ENCODE results near the gene GFY.

Gene GFY

GRCh38 chr19:49453757-49454240 is 28.6 kb downstream of the GFY start:
- TF ChIP-seq CTCF (IDR thresholded peaks at IDR 0.05): no peak

- TF ChIP-seq CTCF (IDR thresholded peaks at IDR 0.05): no peak
Measured at GRCh38 chr19:49455773-49456172, 30.6 kb downstream of the GFY start.

GRCh38 chr19:49456326-49456725 is 31.1 kb downstream of the GFY start:
- no peak for TF ChIP-seq CTCF (IDR thresholded peaks at IDR 0.05)

GRCh38 chr19:49458567-49458903 is 33.3 kb downstream of the GFY start:
- TF ChIP-seq CTCF (IDR thresholded peaks at IDR 0.05): no peak

- no peak for TF ChIP-seq CTCF (IDR thresholded peaks at IDR 0.05)
Measured at GRCh38 chr19:49459388-49459787, 34.2 kb downstream of the GFY start.

GRCh38 chr19:49461656-49462055 is 36.5 kb downstream of the GFY start:
- no peak for TF ChIP-seq CTCF (IDR thresholded peaks at IDR 0.05)

GRCh38 chr19:49462492-49462891 is 37.3 kb downstream of the GFY start:
- no peak for TF ChIP-seq CTCF (IDR thresholded peaks at IDR 0.05)

- no peak for TF ChIP-seq CTCF (IDR thresholded peaks at IDR 0.05)
Measured at GRCh38 chr19:49463960-49464740, 39.0 kb downstream of the GFY start.

Measured in LNCAP (cell line).